Stimulated activated CD8-positive, alpha-beta memory T cell treated with anti-CD3 and anti-CD28 coated beads, Interleukin-4, amount 100 ng/mL, for 24 hours (primary cell): ENCODE data around the gene TRIM2.

Experiments used
- DNase-seq: peaks from one replicate; pipeline ENCODE4 v3.0.0-alpha.2; 2020; ENCODE audit warnings: low read depth

Gene TRIM2

DNA sequence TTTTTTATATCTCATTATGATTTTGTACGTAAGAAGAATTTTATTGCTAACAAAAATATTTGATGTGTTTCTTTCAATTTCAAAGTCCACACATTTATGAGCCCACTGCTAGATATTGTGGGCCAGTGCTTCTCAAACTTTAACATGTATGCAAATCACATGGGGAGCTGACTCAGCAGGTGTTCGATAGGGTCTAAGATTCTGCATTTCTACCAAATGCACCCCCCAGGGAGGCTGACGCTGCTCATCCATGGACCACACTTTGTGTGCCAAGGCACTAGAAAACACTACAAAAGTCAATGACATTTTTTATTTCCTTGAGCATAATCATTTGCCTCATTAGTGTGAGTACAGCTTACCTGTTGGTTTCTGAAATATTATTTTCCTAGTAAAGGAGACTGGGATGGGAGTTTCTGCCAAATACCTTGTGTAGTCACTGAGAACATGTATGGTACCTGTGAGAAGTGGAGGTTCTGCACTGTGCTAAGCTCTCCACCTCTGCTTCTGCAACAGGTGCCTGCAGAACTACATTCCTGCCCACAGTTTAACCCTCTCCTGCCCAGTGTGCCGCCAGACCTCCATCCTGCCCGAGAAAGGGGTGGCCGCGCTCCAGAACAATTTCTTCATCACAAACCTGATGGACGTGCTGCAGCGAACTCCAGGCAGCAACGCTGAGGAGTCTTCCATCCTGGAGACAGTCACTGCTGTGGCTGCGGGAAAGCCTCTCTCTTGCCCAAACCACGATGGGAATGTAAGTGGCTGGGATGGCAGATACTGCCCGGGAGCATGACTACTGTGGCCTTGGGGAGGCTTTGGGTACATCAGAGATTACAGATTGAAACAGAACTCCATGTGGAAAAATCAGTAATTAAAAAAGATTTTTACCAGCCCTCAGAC is 71.4 kb downstream of the TRIM2 start:
- no peak for DNase-seq

DNA sequence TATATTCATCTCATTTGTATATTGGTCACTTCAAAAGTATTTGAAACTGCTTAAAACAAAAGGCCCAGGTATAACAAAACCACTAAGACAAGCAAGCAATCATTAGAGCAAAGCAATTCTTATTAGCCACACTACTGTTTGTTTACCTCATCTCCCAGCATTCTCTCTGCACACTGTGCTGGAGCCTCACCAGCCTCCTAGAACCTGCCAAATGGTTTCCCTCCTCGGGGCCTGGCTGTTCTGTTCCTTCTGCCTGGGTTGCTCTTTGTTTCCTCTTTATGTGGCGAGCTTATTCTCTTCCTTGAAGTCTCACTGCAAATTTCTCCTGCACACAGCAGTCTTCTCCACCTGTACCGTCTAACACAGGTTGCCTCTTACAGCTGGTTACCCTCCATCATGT is 72.7 kb downstream of the TRIM2 start:
- DNase-seq: no peak

DNA sequence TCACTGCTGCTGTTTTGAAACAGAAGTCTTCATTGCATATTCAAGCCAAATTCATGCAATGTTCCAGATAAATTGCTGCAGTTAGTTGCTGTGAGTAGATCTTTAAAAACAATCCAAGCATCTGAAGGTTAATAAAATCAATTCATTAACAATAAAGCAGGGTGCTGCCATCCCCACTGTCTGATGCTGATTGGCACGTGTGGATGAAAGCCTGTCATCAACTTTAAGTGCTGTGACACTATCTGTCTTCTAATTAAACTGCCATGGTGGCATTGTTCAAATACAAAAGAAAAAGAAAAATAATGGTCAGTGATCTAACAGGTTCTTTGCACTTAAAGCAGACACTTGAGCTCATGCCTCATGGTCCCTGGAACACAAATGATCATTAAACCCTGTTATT is 77.2 kb downstream of the TRIM2 start:
- no peak for DNase-seq

DNA sequence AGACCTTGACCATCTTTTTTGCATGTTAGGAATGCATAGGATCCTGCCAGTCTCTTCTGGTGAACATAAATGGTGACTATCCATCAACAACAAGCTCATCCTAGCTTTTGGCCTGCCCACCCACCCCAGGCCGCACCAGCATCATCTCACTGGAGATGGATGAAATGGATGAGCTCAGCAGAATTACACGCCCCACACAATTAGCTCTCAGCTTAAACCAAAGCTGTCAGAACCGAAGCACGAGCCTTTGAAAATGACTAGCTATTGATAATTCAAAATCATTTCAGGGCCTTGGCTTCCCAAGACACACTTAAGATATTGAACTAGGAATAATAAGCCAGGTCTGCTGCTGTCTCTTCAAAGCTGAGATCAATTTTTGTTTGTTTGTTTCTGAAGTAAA is 77.8 kb downstream of the TRIM2 start:
- no peak for DNase-seq

DNA sequence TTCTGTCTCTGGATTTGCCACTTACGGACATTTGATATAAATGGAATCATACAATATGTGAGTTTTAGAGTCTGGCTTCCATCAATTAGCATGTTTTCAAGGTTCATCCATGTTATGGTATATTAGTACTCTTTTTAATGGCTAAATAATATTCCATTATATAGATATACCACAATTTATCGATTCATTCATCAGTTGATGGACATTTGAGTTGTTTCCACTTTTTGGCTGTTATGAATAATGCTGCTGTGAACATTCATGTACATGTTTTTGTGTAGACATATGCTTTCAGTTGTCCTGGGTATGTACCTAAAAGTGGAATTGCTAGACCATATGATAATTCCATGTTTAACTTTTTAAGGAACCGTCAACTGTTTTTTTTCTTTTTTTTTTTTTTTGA is 79.0 kb downstream of the TRIM2 start:
- no peak for DNase-seq

DNA sequence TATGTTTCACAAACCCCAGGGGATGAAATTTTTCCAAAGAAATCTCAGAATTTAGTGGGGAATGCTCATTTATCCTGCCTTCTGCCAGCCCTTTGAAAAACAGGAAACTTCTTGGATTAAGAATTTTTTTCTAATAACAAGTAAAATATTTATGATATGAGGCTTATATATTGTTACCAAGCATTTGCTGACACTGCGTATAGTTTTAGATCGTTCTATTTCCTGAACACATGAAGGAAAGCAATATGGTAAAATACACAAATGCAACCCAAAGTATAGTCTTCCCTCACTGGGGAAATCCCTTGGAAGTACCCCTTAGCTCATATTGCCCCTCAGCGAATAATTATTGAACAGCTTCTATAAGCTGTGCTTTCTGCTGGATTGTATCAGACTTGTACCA is 85.9 kb downstream of the TRIM2 start:
- DNase-seq: no peak

DNA sequence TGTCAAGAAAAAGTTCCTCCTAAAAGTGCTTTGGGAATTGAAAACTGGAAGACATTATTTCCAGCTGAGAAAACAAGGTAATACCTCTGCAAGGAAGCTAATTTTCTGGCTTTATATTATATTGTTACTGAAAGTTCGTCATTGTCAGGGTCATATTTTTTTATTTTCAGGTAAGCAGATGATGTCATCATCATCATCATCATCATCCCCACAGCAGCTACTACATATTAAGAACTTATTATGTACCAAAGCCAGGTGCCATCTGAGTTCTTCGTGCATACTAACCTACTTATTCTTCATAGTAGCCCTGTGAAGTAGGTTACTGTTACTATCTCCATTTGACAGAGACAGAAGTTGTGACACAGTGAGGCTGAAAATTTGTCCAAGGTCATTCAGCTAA is 87.3 kb downstream of the TRIM2 start:
- no peak for DNase-seq

DNA sequence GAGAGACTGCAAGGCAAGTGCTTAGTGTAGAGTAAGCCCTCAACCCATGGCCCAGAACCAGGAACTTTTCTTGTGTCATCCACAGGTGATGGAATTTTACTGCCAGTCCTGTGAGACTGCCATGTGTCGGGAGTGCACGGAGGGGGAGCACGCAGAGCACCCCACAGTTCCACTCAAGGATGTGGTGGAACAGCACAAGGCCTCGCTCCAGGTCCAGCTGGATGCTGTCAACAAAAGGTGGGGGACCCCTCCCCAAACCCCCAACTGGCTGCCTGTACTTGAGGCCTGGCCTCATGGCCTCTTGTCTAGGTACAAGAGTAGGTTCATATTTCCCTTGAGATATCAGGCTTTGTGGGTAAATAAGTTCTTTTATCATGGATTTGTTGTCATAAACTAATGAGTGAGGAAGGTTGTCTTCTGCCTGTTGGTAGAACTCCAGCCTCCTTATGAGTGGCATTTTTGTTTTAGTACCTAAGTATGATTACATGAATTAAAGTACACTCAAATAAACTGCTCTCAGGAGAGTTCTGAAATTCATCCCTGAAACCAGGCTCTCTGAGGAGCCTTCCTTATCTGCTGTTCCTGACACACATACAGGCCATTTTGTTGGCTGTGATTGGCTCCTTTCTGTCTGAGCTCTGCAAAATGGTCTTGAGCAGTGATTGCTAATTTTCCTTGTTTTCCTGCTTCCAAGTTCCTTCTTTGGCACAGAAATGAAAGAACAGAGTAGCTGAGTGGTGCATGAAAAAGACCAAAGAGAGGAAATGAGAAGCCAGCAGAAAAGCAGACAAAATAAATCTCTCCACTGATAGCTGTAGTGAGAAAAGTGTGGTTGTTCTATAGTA is 88.9 kb downstream of the TRIM2 start:
- DNase-seq: no peak

DNA sequence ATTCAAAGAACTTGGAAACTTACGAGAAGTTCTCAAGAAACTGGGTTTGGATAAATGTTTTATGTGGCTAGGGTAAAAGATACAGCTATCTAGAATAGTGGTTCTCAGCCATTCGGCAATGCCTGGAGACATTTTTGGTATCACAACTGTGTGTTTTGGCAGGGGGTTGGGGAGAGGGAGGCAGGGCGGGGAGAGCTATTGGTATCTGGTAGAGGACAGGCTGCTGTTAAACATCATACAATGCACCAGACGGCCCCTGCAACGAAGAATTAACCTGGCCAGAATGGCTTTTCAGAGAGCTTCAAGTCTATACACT is 89.5 kb downstream of the TRIM2 start:
- no peak for DNase-seq

DNA sequence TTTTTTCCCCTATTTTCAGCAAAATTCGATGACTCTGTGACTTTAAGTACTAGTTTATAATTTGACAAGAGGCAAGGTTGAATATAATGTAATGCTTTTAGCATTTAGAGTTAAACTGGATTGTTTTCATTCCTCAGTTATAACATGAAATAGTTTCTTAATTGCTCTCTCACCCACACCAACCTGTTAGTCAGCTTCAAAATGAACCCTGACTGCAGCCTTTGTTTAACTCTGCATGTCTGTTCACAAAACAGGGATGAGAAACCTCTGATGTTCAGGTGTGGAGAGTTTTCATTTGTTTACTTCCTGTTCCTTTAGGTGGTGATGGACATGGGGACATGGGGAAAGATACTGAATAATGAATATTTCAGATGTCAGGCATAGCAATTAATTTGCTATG is 90.4 kb downstream of the TRIM2 start:
- no peak for DNase-seq

DNA sequence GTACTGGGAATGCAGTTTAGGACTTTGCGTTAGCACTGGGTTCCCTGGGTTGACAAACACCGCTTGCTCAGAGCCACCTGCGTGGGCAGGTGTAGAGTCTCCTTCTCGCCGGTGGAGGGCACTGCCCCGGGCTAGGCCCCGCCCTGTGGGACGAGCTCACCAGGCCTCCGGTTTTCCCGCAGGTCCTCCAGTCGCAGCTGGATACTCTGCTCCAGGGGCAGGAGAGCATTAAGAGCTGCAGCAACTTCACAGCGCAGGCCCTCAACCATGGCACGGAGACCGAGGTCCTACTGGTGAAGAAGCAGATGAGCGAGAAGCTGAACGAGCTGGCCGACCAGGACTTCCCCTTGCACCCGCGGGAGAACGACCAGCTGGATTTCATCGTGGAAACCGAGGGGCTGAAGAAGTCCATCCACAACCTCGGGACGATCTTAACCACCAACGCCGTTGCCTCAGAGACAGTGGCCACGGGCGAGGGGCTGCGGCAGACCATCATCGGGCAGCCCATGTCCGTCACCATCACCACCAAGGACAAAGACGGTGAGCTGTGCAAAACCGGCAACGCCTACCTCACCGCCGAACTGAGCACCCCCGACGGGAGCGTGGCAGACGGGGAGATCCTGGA is 91.0 kb downstream of the TRIM2 start:
- no peak for DNase-seq

DNA sequence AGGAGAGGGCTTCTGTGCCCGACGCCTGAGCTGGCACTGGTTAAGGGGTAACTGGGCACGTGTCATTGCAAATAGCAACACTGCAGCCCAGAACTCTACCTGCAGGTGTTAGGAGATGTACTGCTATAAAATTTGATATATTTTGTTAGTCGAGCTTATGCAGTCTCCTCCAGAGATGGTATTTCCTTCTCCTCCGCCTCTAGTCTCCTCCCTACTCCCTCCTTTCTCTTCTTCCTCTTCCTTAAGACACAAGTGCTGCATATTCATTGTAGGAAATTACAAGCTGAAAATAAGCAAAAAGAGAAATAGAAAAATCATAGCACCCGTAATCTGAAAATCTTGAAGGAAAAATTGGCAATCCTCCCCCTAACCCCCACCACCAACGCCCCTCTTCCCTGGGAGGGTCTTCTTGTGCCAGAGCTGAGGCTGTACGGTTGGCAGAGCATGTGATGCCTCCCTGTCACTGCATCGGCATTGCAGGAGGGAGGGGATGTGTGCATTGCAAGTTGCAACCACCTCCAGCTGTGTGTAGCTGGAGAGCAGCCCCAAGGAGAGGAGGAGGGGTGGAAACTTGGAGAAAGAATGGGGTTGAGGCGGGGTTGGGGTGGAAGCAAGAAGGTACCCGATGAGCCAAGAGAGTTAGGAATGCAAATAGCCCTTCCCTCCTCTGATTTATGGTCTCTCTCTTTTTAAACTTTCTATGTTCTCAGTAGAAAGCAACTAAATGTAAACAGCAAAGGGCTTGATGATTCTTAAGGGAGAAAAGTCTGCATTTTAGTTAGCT is 92.0 kb downstream of the TRIM2 start:
- DNase-seq: no peak

DNA sequence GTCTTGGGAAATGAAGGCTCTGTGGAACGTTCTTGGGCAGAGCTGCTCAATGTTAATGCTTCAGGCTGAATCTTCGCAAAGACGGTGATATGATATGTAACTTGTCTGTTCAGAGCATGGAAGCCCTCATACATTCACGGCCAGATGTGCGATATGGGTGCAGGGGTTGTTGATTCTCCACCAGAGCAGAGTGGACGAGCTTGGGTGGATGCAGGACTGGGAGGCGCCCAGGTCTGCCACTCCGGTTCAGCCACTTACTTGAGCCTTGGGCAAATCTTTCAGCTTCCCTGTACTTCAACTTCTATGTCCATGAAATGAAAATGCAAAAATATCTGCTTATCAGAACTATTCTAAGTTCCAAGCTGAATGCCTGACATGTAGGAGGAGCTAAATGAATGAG is 92.9 kb downstream of the TRIM2 start:
- DNase-seq: no peak

DNA sequence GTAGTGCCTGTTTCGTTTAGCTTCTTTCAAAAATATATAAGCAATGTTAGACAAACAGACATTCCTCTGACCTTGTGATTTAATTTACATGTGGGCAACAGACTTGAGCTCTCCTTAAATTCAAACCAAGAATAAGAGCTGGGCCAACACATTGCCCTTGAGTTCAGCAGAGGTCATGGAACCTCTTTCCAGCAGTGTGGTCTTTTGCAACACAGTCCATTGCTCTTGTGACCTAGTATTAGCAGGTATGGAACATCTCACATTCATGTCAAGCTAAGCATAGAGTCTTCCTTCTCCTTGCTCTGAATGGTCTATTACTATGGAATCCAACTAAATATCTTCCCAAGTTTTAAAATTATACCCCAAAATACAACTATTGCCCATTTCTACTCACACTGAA is 106.5 kb downstream of the TRIM2 start:
- no peak for DNase-seq

DNA sequence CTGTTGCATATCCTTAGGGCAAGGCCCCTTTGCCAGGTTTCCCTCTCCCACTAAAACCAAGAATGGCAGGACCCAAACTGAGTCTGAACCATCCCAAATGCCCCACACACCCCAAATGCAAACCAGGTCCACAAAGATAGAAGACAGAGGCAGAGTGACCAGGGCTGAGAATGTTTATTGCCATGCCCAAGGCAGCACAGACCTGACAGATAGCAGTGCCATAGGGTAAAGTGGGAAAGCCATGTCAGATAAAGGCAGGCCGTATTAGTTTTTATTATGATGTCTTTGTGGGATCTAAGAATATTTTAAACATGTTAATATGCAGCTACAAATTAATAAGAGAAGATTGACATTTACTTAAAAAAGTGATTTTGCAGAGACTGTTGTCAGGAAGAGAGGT is 110.7 kb downstream of the TRIM2 start:
- DNase-seq: no peak

DNA sequence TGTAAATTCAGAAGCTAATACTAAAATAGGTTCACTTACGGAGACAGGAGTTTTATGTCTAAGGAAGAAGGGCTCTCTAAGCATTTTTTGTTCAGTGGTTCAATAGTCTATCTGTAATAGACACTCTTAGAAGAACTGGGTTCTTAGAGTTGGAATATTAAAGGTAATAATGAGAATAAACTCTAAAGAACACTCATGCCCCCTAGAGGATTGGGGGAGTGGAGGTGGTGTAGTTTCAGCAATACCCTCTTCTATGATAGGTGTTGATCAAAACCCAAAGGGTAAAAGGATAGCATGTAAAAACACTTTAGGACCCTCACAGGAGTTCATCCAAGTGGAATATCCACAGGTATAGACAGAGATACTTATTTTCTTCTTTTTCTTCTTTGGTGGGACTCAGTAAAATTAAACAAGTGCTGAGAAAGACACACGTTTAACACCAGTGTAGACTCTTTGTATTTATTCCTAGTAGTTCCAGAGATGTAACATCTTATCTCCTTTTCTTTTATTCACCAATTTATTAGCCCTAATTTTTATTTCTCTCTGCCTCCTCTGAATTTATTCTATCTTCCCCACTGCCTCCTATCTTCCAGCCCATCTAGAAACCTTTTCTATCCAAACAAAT is 114.6 kb downstream of the TRIM2 start:
- DNase-seq: no peak

DNA sequence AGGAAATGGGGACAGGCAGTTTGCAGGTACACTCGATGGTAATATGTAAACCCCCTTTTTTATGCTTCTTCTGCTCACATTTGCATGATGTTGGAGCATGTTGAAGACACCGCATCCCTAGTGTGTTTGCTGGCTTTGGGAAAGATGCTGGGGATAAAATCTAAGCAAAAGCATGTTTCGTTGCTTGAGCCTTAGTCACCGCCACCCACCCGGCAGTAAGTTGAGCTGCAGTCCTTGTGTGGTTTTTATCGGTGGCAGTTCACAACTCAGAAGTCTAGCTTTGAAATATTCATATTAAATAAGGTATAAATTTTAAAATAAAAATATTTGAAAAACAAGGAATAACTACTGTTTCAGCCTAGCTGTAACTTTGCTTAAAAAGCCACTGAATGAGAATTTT is 118.5 kb downstream of the TRIM2 start:
- DNase-seq: no peak

DNA sequence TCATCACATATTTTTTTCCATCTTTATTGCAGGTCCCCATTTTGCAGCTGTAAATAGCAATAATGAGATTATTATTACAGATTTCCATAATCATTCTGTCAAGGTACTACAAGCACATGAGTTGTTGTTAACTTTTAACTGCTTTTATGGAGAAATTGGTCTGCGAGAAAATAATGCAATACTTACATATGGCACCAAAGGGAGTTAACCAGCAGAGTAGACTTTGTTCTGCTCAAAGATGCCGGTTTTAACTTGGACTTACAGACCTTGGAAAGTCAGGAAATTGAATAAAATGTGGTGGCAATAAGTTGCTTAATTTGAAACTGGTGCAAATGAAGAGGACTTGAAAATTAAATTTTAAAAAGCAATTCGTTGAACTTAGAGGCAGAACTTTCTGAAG is 119.8 kb downstream of the TRIM2 start:
- DNase-seq: no peak

DNA sequence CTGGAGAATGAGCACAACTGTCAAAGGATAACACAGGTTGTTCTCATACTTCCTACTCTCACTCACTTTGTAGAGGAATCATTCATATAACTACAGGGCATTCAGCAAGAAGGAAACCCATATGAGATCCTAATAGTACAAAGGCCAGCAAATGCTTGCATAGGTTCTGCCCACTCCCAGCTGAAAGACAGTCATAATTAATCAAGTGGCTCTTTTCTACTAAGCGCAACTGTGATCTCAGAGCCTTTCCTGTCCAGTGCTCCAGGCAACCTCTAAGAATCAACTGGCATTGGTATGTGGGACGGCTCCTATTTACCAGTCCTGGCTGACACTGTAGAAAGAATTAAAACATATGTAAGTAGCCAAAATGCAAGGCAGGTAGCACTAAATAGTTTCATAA is 121.3 kb downstream of the TRIM2 start:
- no peak for DNase-seq

DNA sequence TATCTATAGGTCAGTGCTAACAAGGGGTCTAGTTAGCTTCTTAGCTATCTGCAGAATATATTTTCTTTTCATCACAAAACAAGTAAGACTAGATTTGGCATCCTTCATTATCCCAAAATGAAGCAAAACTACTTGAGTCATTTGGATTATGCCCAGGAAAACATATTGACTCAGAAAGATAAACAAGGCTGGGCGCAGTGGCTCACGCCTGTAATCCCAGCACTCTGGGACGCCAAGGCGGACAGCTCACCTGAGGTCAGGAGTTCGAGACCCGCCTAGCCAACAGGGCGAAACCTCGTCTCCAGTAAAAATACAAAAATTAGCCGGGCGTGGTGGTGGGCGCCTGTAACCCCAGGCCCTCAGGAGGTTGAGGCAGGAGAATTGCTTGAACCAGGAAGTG is 122.3 kb downstream of the TRIM2 start:
- no peak for DNase-seq

DNA sequence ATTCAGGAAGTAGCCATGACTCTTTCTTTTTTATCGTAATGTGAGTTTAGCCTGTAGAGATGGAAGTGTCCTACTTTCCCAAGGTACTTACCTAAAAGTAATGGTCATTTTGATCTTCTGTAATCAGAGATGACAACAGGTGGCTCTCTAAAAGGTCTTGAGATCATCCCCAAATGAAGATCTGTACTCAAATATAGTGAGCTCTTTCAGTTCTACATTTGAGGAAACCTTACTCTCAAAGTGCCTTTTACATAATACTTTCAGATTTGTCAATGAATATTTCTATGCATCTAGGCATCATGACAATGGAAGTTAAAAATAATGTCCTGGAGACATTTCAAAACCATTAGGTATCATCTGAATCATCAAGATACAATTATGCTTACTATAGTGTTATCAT is 123.0 kb downstream of the TRIM2 start:
- no peak for DNase-seq

DNA sequence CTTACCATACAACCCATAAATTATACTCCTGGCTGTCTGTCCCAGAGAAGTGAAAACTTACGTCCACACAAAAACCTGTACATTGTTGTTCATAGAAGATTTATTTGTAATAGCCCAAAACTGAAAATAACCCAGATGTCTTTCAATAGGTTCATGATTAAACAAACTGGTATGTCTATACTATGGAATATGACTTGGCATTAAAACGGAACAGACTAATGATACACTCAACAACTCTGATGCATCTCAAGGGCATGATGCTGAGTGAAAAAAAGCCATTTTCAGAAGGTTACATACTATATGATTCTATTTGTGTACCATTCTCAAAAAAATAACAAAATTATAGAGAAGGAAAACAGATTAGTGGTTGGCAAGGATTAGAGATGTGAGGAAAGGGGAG is 128.7 kb downstream of the TRIM2 start:
- no peak for DNase-seq
